ENCODE measurements around the gene TMEM109. TPM values are rescaled to one million over a fixed set of nuclear protein-coding genes. Genes with fewer than 3 reads are reported as not detected.
A peak's percentile ranks its signal among the peaks of the same experiment; 100 is the strongest.

The TMEM109 gene
- total and polyA plus RNA-seq, 9 of the 15 experiments (the other 6 are each of a cell fraction or from before 2014, with no cell fraction given): 9.2 to 71.3 (median 30.5) TPM

- TF ChIP-seq ARID3A (IDR thresholded peaks at IDR 0.05; ENCODE audit: borderline replicate concordance, low read depth, low read length) (no peak), ZNF197 (CRISPR knock-in tag; IDR thresholded peaks at IDR 0.05; ENCODE audit: low read depth) (0 out of 2 replicates have a peak, but pooled peaks have one; percentile 81), ZNF639 (CRISPR knock-in tag; conservative IDR thresholded peaks at IDR 0.05 in 1 of 2, IDR thresholded peaks at IDR 0.05 in 1 of 2) (0 out of 4 replicates have a peak, but pooled peaks of 1 of the 2 experiments have one; percentile 45), MCM5 (IDR thresholded peaks at IDR 0.05; ENCODE audit: low read depth) (no peak), TCF7L2 (IDR thresholded peaks at IDR 0.05; ENCODE audit: low read depth, low read length) (no peak), POLR2AphosphoS5 (IDR thresholded peaks at IDR 0.05; ENCODE audit: control insufficient read depth, insufficient read depth, low read depth, low read length) (0 out of 2 replicates have a peak, but pooled peaks have one; percentile 33), GABPB1 (CRISPR knock-in tag; IDR thresholded peaks at IDR 0.05) (peak; percentile 69), CCAR2 (IDR thresholded peaks at IDR 0.05; ENCODE audit: low read depth, low read length) (no peak), HDAC3 (IDR thresholded peaks at IDR 0.05; ENCODE audit: borderline replicate concordance, partially characterized antibody) (no peak), RBM14 (IDR thresholded peaks at IDR 0.05; ENCODE audit: borderline replicate concordance, insufficient read depth, low read depth, low read length) (0 out of 2 replicates have a peak, but pooled peaks have one; percentile 45), HDAC1 (IDR thresholded peaks at IDR 0.05) (peak in 1 of 2 experiments; percentile 61; a peak in 1 of 4 replicates), USF1 (CRISPR knock-in tag; IDR thresholded peaks at IDR 0.05) (peak; percentile 64), NR2F6 (CRISPR knock-in tag; IDR thresholded peaks at IDR 0.05) (0 out of 2 replicates have a peak, but pooled peaks have one; percentile 43), MAZ (CRISPR knock-in tag; conservative IDR thresholded peaks at IDR 0.05 in 1 of 2, IDR thresholded peaks at IDR 0.05 in 1 of 2) (peak; percentile 42 to 59; a peak in 3 of 4 replicates), SPI1 (IDR thresholded peaks at IDR 0.05; ENCODE audit: borderline replicate concordance, low read depth, low read length) (0 out of 2 replicates have a peak, but pooled peaks have one; percentile 19), SIN3A (IDR thresholded peaks at IDR 0.05; ENCODE audit: borderline replicate concordance in 2 of 2, control insufficient read depth in 1 of 2, low read depth in 2 of 2, low read length in 2 of 2) (0 out of 4 replicates have a peak, but pooled peaks have one; percentile 52 to 64)
These were observed at the start of gene TMEM109 (continued) for GRCh38 chr11:60913793-60914632.

All from K562 (cell line).